DOHH2 (cell line): ENCODE measurements around the gene SULF2.

Experiments used
- CTCF ChIP-seq: fragments of 200-600 bp; sonication (generic); IDR thresholded peaks from one replicate; pipeline ENCODE4 v1.5.1; 2014; ENCODE audit warnings: antibody characterized with exemption, mild to moderate bottlenecking, low read depth, low read length; ENCODE audit not compliant: poor library complexity, severe bottlenecking
- EZH2phosphoT487 ChIP-seq: fragments of 200-600 bp; sonication (generic); IDR thresholded peaks from 2 replicates; pipeline ENCODE4 v1.6.1; 2017; ENCODE audit warnings: borderline replicate concordance, mild to moderate bottlenecking, antibody characterized with exemption, low read length, moderate library complexity, mixed read lengths

GRCh38 chr20:47665221-47665991 lies 119.9 kb downstream of the SULF2 start:
- TF ChIP-seq CTCF: no peak
- TF ChIP-seq EZH2phosphoT487: no peak
